ENCODE results near the gene CSNK1E.
"Not testable (repeated sequence)": the region's sequence is repeated elsewhere in the genome, so short reads cannot be mapped to it uniquely, and the experiment has no call there.

DNA sequence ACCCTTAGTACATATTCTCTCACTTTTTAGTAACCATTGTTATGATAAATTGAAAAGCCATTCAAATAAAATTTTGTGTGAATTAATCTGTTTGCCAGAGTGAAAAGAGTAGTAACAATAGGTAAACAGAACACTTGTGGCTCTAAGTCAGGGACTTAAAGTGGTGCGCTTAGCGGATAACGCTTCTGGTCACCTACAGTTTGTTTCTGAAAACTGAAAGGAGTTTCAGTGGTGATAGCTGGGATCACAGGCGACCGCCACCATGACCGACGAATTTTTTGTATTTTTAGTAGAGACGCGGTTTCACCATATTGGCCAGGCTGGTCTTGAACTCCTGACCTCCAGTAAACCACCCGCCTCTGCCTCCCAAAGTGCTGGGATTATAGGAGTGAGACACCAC is 40.7 kb upstream of the CSNK1E start:
- not testable (repeated sequence) for TF ChIP-seq POLR2AphosphoS5 (IDR thresholded peaks at IDR 0.05; ENCODE audit: low read depth)
- TF ChIP-seq, protein P1, sequence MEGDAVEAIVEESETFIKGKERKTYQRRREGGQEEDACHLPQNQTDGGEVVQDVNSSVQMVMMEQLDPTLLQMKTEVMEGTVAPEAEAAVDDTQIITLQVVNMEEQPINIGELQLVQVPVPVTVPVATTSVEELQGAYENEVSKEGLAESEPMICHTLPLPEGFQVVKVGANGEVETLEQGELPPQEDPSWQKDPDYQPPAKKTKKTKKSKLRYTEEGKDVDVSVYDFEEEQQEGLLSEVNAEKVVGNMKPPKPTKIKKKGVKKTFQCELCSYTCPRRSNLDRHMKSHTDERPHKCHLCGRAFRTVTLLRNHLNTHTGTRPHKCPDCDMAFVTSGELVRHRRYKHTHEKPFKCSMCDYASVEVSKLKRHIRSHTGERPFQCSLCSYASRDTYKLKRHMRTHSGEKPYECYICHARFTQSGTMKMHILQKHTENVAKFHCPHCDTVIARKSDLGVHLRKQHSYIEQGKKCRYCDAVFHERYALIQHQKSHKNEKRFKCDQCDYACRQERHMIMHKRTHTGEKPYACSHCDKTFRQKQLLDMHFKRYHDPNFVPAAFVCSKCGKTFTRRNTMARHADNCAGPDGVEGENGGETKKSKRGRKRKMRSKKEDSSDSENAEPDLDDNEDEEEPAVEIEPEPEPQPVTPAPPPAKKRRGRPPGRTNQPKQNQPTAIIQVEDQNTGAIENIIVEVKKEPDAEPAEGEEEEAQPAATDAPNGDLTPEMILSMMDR (IDR thresholded peaks at IDR 0.05; ENCODE audit: insufficient read depth, low read length) = not testable (repeated sequence)

Data from HL-60 (cell line).